Cardiac muscle cell (in vitro differentiated cells and primary cell): ENCODE results near the gene BOC. TPM values are rescaled to one million over a fixed set of nuclear protein-coding genes. Genes with fewer than 3 reads are reported as not detected.

Experiments used
- DNase-seq, 2 donors: peaks; one replicate each; pipeline versions ENCODE4 v3.0.0 to v3.0.0-alpha.2; 2010 to 2017; ENCODE audit warnings: low read depth in 1 of 2, low spot score in 1 of 2
- H3K27ac ChIP-seq: fragments of 200-600 bp; sonication (generic); 2 replicates; pipeline ENCODE4 v1.5.1; 2016
- H3K27me3 ChIP-seq: fragments of 200-600 bp; sonication (generic); 2 replicates; pipeline ENCODE4 v1.6.0; 2016; ENCODE audit warnings: control low read depth
- H3K36me3 ChIP-seq: fragments of 200-600 bp; sonication (generic); 2 replicates; pipeline ENCODE4 v1.5.1; 2016; ENCODE audit warnings: control low read depth
- H3K4me1 ChIP-seq: fragments of 200-600 bp; sonication (generic); 2 replicates; pipeline ENCODE4 v1.8.1; 2017; ENCODE audit warnings: low read depth, mild to moderate bottlenecking, mixed run types
- H3K4me3 ChIP-seq: fragments of 200-600 bp; sonication (generic); 2 replicates; pipeline ENCODE4 v1.5.1; 2016; ENCODE audit warnings: mild to moderate bottlenecking
- H3K9me3 ChIP-seq: fragments of 200-600 bp; sonication (generic); 2 replicates; pipeline ENCODE4 v1.5.1; 2017; ENCODE audit warnings: low read depth, mild to moderate bottlenecking, control low read depth
- CTCF ChIP-seq: IDR thresholded peaks from 2 replicates; pipeline ENCODE4 v1.5.1; 2012; ENCODE audit warnings: low read depth, mild to moderate bottlenecking, low read length
- polyA plus RNA-seq: library from polyadenylated mRNA; unstranded; fragments of >200 nt; fragmentation: Nextera tagmentation; extraction: Ambion mirVana; gene quantifications from 2 replicates; pipeline ENCODE4 v1.2.1, GENCODE V29; 2016
- total RNA-seq: library from RNA; depleted of rRNA; stranded (reverse); fragments of >200 nt; gene quantifications from 2 replicates; pipeline ENCODE4 v1.2.3, GENCODE V29; 2016

BOC gene
- total and polyA plus RNA-seq, 2 experiments from 2014 or later: 9.5 to 14.1 TPM

GRCh38 chr3:113173102-113173501, 38.3 kb upstream of the BOC start:
- Histone ChIP-seq H3K4me3 (no peak overlapping the region), H3K27me3 (no peaks in the 10 kb centered on the region), H3K36me3 (no peaks in the 10 kb centered on the region), H3K4me1 (peaks cover 20% of the 10 kb centered on the region), H3K9me3 (no peaks in the 10 kb centered on the region), H3K27ac (no peak overlapping the region)
- TF ChIP-seq CTCF: no peak
- no peak for DNase-seq

- Histone ChIP-seq H3K27ac (no peak overlapping the region), H3K4me1 (peaks cover 8% of the 10 kb centered on the region), H3K27me3 (no peaks in the 10 kb centered on the region), H3K36me3 (no peaks in the 10 kb centered on the region), H3K4me3 (no peak overlapping the region), H3K9me3 (no peaks in the 10 kb centered on the region)
- DNase-seq: no peak
- TF ChIP-seq CTCF: no peak
Observed at GRCh38 chr3:113174304-113174703, 37.1 kb upstream of the BOC start.

GRCh38 chr3:113174801-113175485, 36.4 kb upstream of the BOC start:
- peak in 1 of 2 donors; percentile 37 for DNase-seq
- H3K4me1 ChIP-seq: peaks cover 2% of the 10 kb centered on the region
- H3K36me3 ChIP-seq: no peaks in the 10 kb centered on the region
- no peak overlapping the region for H3K27ac ChIP-seq
- H3K27me3 ChIP-seq: no peaks in the 10 kb centered on the region
- TF ChIP-seq CTCF: no peak
- no peak overlapping the region for H3K4me3 ChIP-seq
- no peaks in the 10 kb centered on the region for H3K9me3 ChIP-seq

GRCh38 chr3:113177526-113177925, 33.8 kb upstream of the BOC start:
- no peak for TF ChIP-seq CTCF
- Histone ChIP-seq H3K27ac (no peak overlapping the region), H3K9me3 (no peaks in the 10 kb centered on the region), H3K4me3 (no peak overlapping the region), H3K4me1 (no peaks in the 10 kb centered on the region), H3K27me3 (no peaks in the 10 kb centered on the region), H3K36me3 (no peaks in the 10 kb centered on the region)
- peak in 1 of 2 donors; percentile 6 for DNase-seq

GRCh38 chr3:113179235-113179824, 32.0 kb upstream of the BOC start:
- no peaks in the 10 kb centered on the region for H3K27me3 ChIP-seq
- no peak for TF ChIP-seq CTCF
- H3K36me3 ChIP-seq: no peaks in the 10 kb centered on the region
- H3K4me1 ChIP-seq: no peaks in the 10 kb centered on the region
- no peak overlapping the region for H3K4me3 ChIP-seq
- H3K9me3 ChIP-seq: no peaks in the 10 kb centered on the region
- DNase-seq: no peak
- no peak overlapping the region for H3K27ac ChIP-seq
